Measurements from ENCODE around the gene BHLHA15.

Gene BHLHA15

DNA sequence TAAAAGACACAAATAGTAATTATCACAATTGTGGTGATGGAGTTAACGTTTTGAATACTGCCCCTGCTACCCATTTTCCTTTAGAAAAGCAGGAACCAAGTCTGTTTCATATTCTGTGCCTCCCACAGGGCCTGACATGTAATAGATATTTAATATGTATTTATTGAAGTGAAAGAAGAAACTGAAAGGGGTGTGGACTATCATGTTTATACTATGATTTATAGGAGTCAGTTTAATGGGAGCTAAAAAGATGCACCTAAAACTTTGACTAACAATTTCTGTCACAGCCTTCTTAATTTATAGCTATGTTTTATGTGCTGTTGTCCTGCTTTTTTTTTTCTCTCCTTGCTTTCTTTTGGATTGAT is 24.1 kb upstream of the BHLHA15 start:
- DNase-seq: no peak

DNA sequence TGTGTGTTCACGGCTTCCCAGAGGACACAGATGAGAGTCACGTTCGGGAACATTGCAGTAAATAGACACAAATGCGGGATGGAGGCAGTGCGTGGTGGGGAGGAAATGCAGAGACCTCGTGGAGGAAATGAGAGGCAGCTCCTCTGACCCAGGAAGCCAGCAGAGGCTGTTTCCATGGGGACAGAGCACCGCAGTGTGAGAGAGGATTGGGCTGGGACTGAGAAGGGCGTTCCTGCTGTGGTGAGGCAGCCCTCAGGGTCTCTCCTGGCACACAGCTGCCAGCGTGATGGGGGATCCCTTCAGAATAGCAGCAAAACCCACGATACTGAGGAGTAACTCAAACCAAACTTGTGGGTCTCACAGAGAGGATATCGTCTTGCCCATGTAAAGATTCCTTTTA is 21.7 kb upstream of the BHLHA15 start:
- DNase-seq: no peak

DNA sequence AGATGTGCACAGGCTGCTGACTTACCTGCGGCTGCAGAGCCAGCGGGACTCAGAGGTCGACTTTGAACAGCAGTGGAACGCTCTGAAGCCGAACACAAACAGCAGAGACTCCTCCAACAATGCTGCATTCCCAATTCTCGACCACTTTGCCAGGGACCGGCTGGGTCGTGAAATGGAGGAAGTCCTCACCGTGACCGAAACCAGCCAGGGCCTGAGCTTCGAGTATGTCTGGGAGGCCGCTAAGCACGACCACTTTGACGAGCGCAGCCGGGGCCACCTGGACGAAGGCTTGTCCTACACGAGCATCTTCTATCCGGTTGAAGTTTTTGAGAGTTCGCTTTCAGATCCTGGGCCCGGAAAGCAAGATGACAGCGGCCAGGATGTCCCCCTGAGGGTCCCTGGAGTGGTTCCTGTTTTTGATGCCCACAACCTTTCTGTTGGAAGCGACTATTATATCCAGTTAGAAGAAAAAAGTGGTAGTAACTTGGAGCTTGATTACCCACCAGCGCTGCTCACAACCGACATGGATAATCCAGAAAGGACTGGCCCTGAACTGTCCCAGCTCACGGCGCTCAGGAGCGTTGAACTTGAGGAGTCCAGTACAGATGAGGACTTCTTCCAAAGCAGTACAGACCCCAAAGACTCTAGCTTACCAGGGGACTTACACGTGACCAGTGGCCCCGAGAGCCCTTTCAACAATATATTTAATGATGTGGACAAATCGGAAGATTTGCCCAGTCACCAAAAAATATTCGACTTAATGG is 19.4 kb upstream of the BHLHA15 start:
- no peak for DNase-seq

DNA sequence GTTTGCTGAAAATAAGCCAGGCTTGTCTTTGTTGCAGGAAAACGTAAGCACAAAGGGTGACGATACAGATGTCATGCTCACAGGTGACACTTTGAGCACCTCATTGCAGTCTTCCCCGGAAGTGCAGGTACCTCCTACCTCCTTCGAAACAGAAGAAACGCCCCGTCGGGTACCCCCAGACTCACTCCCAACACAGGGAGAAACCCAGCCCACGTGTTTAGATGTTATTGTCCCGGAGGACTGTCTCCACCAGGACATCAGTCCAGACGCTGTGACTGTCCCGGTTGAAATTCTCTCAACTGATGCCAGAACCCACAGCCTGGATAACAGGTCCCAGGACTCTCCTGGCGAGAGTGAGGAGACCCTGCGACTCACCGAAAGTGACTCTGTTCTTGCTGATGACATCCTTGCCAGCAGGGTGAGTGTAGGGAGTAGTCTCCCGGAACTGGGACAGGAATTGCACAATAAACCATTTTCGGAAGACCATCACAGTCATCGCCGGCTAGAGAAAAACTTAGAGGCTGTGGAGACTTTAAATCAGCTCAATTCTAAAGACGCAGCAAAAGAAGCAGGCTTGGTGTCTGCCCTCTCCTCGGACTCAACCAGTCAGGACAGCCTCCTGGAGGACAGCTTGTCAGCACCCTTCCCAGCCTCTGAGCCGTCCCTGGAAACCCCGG is 18.3 kb upstream of the BHLHA15 start:
- peak; percentile 2 for DNase-seq

DNA sequence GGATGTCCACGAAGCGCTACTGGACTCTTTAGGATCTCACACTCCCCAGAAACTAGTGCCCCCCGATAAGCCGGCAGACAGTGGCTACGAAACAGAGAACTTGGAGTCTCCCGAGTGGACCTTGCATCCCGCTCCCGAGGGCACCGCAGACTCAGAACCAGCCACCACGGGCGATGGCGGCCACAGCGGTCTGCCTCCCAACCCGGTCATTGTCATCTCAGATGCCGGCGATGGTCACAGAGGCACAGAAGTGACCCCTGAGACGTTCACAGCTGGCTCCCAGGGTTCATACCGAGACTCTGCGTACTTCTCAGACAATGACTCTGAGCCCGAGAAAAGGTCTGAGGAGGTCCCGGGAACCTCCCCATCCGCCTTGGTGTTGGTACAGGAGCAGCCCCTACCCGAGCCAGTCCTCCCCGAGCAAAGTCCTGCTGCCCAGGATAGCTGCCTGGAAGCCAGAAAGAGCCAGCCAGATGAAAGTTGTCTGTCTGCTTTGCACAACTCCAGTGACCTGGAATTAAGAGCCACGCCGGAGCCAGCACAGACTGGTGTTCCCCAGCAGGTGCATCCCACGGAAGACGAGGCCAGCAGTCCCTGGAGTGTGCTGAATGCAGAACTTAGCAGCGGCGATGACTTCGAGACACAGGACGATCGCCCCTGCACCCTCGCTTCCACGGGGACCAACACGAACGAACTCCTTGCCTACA is 17.6 kb upstream of the BHLHA15 start:
- no peak for DNase-seq

GRCh38 chr7:98194186-98194585 is 17.1 kb upstream of the BHLHA15 start:
- DNase-seq: no peak

DNA sequence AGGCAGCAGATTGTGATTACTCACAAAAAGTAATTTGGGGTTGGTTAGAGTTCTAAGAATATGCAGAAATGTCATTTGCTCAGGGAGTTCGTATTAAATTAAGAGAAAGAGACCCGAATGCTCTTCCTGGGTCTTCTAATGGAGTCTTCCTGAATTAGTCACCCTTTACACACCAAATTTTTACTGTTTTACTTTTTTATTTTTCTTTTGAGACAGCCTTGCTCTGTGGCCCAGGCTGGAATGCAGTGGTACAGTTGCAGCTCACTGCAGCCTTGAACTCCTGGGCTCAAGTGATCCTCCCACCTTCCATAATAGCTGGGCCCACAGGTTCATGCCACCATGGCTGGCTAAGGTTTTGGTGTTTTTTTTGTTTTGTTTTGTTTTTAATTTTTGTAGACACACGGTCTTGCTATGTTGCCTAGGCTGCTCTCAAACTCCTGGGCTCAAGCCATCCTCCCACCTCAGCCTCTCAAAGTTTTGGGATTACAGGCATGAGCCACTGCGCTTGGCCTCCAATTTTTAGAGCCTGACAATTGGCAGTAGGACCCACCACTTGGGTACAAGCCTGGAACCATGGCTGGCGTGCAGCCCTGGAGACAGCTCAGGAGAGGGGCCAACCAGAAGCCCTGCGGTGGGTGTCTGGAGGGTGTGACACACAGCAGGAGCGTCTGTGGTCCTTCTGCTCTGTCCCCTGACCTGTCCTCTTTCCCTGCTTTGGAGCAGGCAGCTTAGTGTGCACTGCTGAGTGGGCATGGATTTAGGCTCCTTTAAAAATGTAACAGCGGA is 16.4 kb upstream of the BHLHA15 start:
- DNase-seq: peak; percentile 64

- DNase-seq: no peak
Observed at GRCh38 chr7:98196706-98197605, 14.3 kb upstream of the BHLHA15 start.

DNA sequence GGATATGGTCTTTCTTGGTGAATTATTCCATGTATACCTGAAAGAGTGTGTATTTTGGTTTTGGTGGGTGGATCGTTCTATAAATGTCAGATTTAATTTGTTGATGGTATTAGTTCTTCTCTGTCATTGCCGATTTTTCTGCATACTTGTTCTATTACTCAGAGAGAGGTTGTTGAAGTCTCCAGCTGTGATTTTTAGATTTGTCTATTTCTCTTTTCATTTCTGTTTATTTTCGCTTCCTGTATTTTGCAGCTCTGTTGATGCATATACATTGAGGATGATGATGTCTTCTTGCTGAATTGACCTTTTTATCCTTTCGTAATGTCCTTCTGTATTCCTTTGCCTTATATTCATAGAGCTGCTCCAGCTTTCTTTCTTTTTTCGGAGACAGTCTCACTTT is 12.1 kb upstream of the BHLHA15 start:
- DNase-seq: no peak

- DNase-seq: no peak
Observed at GRCh38 chr7:98200364-98200763, 10.9 kb upstream of the BHLHA15 start.

DNA sequence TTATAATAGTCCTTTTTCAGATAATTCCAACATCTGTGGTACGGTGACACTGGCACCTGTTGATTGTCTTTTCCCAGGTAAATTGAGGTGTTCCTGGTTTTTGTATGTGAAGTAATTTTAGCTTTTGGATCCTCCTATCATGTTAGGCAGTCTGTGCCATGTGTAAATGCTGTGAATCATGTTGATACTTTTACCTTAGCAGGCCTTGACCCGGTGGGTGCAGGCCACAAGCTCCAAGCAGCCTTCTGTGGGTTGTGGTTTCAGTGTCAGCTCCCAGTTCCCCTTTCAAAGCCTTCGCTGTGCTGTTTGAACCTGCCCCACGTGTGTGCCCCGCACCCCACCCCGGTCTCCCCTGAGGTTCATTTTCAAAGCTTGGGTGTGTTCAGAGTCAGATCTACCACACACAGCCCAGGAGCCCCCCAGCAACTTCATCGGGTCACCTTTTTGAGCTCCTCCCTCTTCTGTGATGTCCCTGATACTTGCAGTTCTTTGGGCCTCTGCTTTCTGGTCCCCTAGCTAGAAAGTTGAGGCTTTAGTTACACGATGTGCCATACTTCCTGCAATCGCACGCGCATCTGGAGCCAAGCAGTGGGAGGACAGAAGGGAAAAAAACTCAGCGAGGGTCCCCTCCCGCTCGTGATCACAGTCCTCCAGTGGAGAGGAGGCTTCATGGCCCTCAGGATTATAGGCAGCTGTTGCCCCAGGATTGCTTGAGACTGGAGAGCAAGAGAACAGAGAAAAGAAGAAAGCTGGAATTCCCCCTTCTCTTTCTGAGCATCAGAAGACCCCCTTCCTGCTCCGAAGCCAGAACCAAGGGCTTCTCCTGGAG is 8.7 kb upstream of the BHLHA15 start:
- no peak for DNase-seq

- no peak for DNase-seq
Observed at GRCh38 chr7:98203261-98203963, 7.8 kb upstream of the BHLHA15 start.

DNA sequence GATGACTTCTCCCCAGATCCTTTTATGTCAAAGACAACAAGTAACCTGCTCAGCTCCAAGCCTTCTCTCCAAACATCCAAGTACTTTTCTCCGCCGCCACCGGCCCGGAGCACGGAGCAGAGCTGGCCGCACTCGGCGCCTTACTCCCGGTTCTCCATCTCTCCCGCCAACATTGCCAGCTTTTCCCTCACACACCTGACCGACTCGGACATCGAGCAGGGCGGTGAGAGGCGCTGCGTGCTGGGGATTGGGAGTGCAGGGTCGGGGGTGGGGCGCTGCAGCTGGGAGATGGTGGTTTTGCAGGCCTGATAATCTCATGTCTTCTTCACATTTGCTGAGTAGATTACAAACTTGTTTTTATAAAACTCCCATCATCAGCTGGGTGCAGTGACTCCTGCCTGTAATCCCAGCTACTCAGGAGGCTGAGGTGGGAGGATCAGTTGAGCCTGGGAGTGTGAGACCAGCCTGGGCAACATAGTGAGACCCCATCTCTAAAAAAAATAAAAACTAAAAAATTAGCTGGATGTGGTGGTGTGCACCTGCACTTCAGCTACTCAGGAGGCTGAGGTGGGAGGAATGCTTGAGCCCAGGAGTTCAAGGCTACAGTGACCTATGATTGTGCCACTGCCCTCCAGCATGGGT is 7.2 kb upstream of the BHLHA15 start:
- DNase-seq: no peak

- DNase-seq: no peak
Observed at GRCh38 chr7:98204670-98205069, 6.6 kb upstream of the BHLHA15 start.

GRCh38 chr7:98205162-98205845 is 5.9 kb upstream of the BHLHA15 start:
- DNase-seq: no peak

DNA sequence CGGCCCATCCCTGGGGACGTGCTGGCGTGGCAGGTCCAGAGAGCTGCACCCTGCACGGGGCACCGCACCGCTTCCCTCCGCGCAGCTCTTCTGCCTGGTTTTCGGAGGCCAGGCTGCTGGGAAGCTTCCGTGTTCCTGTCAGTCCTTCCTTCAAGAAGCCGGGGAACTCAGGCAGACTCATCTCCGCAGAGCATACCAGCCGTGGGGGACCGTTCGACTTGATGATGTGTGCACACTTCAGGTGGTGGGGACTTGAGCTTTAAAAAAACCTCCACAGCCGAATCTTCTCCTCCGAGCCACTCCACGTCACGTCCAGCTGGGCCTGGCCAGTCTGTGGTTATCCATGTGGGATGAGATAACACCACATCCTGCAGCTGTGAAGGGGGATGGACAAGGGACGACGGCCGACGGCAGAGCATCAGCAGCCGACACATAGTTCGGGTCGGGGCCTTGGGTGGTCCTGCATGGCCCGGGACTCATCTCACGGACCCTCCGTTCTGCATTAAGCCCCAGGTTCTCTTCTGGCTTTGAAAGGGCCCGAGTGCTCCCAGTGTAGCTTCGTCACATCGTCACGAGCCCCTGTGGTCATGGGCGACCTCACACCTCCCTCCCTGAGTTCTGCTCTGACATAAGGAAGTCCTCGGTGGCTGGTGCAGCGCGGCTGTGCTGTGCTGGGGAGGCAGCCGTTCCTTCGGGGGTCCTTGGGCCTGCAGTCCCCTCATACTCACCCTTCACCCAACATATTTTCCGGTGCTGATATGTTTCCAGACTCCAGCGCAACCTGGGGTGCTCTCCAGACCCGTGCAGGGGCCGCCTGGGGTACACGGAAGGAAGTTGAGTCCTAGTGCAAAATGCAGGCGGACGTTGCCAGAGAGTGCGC is 4.5 kb upstream of the BHLHA15 start:
- no peak for DNase-seq

- DNase-seq: no peak
Observed at GRCh38 chr7:98209166-98209920, 1.9 kb upstream of the BHLHA15 start.

All from fibroblast of skin of back (primary cell).